Liver (tissue), 3 donors: ENCODE data around the gene CALY.

Source experiments
- ATF3 ChIP-seq: IDR thresholded peaks from 2 replicates; pipeline ENCODE4 v1.6.1; 2016; ENCODE audit warnings: antibody characterized with exemption
- CTCF ChIP-seq: fragments of 150-350 bp; IDR thresholded peaks from 2 replicates; pipeline ENCODE4 v1.5.1; 2017; ENCODE audit warnings: improper control_type of control experiment, low read depth, low read length; ENCODE audit not compliant: missing input control
- FOXA2 ChIP-seq: IDR thresholded peaks from 2 replicates; pipeline ENCODE4 v1.6.1; 2016; ENCODE audit warnings: antibody characterized with exemption
- GABPA ChIP-seq, 2 donors: IDR thresholded peaks in 1 of 2; conservative IDR thresholded peaks in 1 of 2; 2 replicates each; pipeline ENCODE4 v1.6.1; 2016; ENCODE audit warnings: antibody characterized with exemption in 2 of 2, mild to moderate bottlenecking in 1 of 2, moderate library complexity in 1 of 2
- JUND ChIP-seq, 2 donors: IDR thresholded peaks; 2 replicates each; pipeline ENCODE4 v1.6.1; 2016; ENCODE audit warnings: antibody characterized with exemption in 2 of 2
- MAX ChIP-seq: IDR thresholded peaks from 2 replicates; pipeline ENCODE4 v1.6.1; 2016; ENCODE audit warnings: antibody characterized with exemption
- RAD21 ChIP-seq, 2 donors: IDR thresholded peaks; 2 replicates each; pipeline ENCODE4 v1.6.1; 2016; ENCODE audit warnings: antibody characterized with exemption in 2 of 2, mild to moderate bottlenecking in 2 of 2
- REST ChIP-seq: IDR thresholded peaks from 2 replicates; pipeline ENCODE4 v1.6.1; 2016; ENCODE audit warnings: antibody characterized with exemption, mild to moderate bottlenecking
- SP1 ChIP-seq: IDR thresholded peaks from 2 replicates; pipeline ENCODE4 v1.6.1; 2018; ENCODE audit warnings: antibody characterized with exemption, mild to moderate bottlenecking
- TAF1 ChIP-seq: conservative IDR thresholded peaks from 2 replicates; pipeline ENCODE4 v1.6.1; 2016; ENCODE audit warnings: antibody characterized with exemption, mild to moderate bottlenecking
- YY1 ChIP-seq: IDR thresholded peaks from 2 replicates; pipeline ENCODE4 v1.6.1; 2016; ENCODE audit warnings: antibody characterized with exemption, mild to moderate bottlenecking
- donor health status: healthy.
- donor health status: healthy.

- TF ChIP-seq RAD21 (IDR thresholded peaks at IDR 0.05), result no peak
- TF ChIP-seq SP1, result no peak
- TF ChIP-seq CTCF, result no peak
- TF ChIP-seq REST, result no peak
- no peak for TF ChIP-seq ATF3
- no peak for TF ChIP-seq TAF1
- TF ChIP-seq GABPA (IDR thresholded peaks at IDR 0.05 in 1 of 2, conservative IDR thresholded peaks at IDR 0.05 in 1 of 2), result no peak
- no peak for TF ChIP-seq FOXA2
- TF ChIP-seq MAX, result no peak
- TF ChIP-seq YY1, result no peak
- no peak for TF ChIP-seq JUND (IDR thresholded peaks at IDR 0.05)
Measured at GRCh38 chr10:133379801-133380666, 43.3 kb upstream of the CALY start.
